GM18517 (cell line): ENCODE results near the gene MEN1.
"Not testable (repeated sequence)": the region's sequence is repeated elsewhere in the genome, so short reads cannot be mapped to it uniquely, and the experiment has no call there.

Source experiments
- ATAC-seq: cut with Tn5 transposase; IDR thresholded peaks from one replicate; pipeline ENCODE4 v1.9.1; 2021; ENCODE audit warnings: mild to moderate bottlenecking, moderate library complexity; ENCODE audit not compliant: unreplicated experiment

Gene MEN1

GRCh38 chr11:64846998-64847666 is 36.8 kb upstream of the MEN1 start:
- ATAC-seq, result no peak

GRCh38 chr11:64845776-64846129 is 35.4 kb upstream of the MEN1 start:
- ATAC-seq, result not testable (repeated sequence)

GRCh38 chr11:64845129-64845775 is 34.9 kb upstream of the MEN1 start:
- no peak for ATAC-seq

- no peak for ATAC-seq
Observed at GRCh38 chr11:64844330-64845128, 34.2 kb upstream of the MEN1 start, which contains the start of gene CDC42BPG. TSS of gene CDC42BPG (minus strand) at chr11:64844653. CDS start at chr11:64844569, 84 bp downstream.

GRCh38 chr11:64843686-64844329 is 33.5 kb upstream of the MEN1 start:
- ATAC-seq, result no peak

GRCh38 chr11:64842851-64843685 is 32.7 kb upstream of the MEN1 start:
- ATAC-seq, result no peak

- ATAC-seq, result no peak
Observed at GRCh38 chr11:64842366-64842759, 32.0 kb upstream of the MEN1 start.

GRCh38 chr11:64841592-64842365 is 31.4 kb upstream of the MEN1 start:
- ATAC-seq, result no peak

GRCh38 chr11:64839887-64840782 is 29.8 kb upstream of the MEN1 start:
- no peak for ATAC-seq

- ATAC-seq, result no peak
Observed at GRCh38 chr11:64839335-64839734, 29.0 kb upstream of the MEN1 start.

GRCh38 chr11:64838600-64839334 is 28.4 kb upstream of the MEN1 start:
- ATAC-seq, result no peak

- ATAC-seq, result no peak
Observed at GRCh38 chr11:64837887-64838351, 27.6 kb upstream of the MEN1 start.

GRCh38 chr11:64836448-64837072 is 26.2 kb upstream of the MEN1 start:
- no peak for ATAC-seq

GRCh38 chr11:64835616-64836447 is 25.5 kb upstream of the MEN1 start:
- ATAC-seq, result no peak

- no peak for ATAC-seq
Observed at GRCh38 chr11:64834723-64835615, 24.6 kb upstream of the MEN1 start.
